ENCODE results near the gene KHDRBS2. TPM values are rescaled to one million over a fixed set of nuclear protein-coding genes. Genes with fewer than 3 reads are reported as not detected.
A peak's percentile ranks its signal among the peaks of the same experiment; 100 is the strongest.

The KHDRBS2 gene
- total RNA-seq, 1 donor from 2014 or later: 0.41 TPM

DNA sequence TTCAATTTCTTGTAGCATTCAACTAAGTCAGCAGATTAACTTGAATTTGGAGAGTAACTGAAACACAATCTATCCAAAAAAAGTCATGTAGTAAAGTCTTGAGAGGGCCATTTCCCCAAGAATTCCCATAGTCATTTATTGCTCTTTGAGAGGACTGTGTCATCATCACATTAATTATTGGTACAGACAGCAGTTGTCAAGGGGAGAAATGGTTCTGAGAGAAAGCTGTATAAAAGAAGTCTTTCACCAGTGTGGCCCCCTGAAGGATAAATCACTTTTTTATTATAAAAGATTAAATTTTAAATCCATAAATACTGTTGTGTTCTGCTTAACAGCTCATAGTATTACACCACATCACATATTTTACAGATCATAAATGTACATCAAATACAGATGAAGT lies 111.5 kb downstream of the KHDRBS2 start:
- no peak for DNase-seq

DNA sequence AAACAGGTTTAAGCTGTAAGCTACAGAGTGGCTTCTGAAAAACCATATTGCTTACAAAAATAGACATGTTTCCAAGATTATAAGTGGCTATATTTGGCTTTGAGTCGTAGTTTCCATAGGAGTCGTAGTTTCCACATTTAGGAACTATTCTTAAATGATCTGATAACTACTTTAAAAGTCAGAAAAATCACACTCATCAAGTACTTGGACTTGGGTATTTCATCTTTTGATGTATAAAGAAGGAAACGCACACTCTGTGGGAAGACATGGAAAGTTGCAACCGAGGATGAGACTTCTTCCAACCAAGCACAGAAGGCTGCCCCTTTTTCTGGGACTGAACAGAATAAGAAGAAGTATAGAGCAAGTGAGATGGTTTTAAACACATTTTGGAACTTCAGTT lies 118.3 kb downstream of the KHDRBS2 start:
- no peak for DNase-seq

DNA sequence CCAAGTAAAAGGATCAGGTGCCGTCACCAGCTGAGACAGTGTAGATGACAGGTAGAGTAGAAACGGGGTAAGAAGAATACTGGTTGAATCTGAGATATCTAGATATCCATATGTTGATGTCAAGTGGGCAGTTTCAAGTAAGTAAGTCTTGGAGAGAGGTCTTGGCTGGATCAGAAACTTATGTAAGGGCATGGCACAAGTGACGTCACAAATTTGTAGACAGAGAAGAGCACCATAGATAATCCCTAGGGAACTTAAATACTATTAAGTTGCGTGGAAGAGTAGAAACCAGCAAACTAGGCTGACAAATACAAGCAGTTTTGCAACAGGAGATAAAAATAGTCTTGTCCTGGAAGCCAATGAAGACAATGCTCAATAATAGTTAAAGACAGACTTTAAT lies 123.2 kb downstream of the KHDRBS2 start:
- DNase-seq: no peak

DNA sequence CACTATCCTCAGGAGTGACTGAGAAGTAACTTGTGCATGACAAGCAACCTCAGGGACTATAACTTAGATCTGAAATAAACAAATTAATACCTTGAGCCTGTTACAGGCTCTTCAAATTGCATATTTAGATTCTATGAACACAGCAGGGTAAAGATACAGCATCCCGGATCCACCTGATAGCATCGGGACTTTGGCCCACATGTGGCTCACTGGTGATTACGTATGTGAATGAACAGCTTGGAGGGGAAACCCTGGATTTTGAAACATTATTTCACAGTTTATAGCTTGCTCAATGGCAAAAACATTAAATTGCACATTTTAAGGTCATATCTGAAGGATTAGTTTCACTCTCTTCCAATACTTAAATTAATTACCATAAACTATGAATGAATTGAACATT lies 133.2 kb downstream of the KHDRBS2 start:
- no peak for DNase-seq

DNA sequence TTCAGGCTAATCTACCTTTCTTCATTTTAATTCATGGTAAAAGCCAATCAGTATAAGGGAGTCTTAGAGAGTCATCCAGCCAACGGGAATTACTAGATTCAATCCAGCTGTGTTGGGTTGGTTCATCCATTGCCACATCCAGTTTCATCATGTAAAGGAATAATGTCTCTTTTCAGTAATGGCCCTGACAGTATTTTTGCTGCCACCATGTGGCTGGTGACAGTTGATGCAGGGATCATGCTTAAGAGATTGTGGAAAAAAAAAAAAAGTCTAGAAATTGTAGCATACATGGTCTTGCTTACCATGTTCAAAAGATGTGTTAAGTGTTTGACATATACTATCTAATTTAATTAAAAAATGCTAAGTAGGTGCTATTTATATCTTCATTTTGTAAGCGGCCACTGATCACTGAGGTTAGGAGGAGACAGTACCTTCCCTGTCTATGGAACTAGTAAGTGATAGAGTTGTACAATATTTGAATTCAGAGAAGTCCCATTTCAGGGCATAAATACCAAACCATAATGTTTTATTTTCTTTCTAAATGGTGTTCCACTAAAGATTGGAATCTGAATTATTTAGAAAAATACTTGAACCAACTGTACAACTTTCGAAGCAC lies 135.9 kb downstream of the KHDRBS2 start:
- DNase-seq: peak; percentile 58

DNA sequence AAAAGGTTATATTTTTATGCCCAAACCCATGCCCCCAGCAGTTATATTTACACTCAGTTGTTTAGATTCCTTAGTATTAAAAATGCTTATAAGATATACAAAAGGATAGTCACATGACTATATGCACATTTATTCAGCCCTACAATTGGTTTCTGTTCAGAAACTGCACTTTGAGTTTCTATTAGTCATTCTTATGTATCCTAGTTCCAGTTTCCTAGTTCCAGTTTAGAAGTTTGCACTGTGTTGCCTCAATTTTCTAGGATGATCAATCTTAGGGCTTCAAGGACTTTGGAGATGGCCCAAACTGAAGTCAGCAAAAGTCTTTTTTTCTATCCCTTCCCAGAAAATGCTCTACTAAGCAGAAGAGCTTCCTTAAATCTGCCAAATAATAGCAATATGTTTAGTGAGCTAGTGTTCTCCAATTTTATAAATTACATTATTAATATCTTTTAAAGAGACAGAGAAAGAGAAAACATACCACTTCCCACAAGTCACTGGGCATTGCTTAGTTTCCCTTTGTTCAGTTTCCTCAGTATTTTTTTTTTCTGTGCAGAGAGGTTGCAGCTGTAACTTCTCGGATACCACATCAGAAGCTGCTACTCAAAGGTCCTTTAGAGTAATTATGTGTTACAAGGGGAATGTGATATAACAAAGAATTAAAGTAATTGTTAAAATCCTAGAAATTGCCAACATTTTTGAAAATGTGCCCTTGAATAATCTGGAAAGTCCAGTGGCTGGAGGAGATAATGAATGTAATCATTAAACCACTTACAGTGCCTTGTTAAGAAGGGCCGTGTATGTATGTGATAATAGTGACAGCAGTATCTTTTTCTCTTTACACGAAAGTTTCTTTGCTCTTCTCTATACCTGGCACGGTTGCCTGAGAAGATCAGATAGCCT lies 138.8 kb downstream of the KHDRBS2 start:
- DNase-seq: no peak

DNA sequence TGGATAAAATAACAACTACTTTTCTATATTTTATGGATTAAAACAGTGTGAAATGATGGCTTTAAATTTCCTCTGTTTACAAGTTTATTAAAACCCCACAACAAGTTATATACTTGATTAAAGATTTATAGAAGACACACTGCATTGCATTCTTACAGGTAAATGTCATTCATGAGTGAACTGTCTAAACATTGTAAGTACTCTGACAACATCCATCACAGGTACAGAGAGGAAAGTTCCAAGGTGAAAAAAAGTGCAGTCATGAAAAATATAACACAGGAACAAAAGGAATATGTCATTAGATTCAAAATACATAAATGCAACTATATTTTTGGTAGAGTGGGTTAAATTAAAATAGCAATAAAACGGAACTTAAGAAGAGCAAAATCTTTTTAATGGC lies 156.9 kb downstream of the KHDRBS2 start:
- no peak for DNase-seq

DNA sequence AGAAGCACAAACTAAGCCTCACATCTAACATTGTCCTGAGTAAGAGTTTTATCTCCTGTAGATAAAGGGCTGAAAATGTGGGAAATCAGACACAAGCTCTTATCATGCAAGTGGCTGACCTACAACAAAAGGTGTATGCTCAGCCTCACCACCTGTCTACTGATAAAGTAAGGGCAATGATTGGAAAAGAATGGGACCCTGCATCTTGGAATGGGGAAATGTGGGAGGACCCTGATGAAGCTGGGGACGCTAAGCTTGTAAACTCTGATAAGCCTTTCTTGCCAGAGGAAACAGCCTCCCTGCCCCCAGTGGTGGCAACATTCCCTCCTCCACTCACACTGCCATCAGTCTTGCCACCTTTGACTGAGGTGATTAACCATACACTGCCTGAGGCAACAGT lies 166.6 kb downstream of the KHDRBS2 start:
- DNase-seq: no peak

DNA sequence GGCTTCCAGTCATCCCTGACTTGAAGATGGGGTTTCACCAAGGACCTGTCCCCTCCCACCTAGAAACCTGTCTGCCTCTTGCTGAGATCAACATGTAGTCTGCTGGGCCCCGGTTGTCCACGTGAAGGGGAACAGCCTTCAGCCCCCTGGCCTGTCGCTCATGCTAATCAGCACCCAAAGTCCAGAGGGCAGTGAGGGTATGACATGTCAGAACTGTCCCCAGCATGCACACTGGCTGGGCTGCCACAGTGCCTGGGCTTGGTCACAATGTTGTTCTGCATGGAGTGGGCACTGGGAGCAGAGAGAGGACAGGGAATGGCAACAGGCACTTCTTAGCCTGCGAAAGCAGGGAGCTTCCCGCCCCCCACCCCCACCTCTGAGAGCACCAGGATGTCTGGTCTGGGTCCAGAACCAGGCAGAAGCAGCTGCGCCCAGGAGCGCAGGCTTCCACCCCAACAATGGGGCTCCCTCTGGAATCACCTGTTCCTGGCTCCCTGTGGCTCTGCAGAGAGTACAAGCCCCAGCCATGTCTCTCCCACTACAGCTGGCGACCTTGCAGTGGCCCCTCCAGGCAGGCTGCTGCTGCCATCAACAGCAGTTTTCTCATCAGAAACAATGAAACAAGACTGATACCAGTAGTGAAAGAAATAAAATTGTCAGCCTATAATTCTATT lies 182.7 kb downstream of the KHDRBS2 start:
- DNase-seq: no peak

DNA sequence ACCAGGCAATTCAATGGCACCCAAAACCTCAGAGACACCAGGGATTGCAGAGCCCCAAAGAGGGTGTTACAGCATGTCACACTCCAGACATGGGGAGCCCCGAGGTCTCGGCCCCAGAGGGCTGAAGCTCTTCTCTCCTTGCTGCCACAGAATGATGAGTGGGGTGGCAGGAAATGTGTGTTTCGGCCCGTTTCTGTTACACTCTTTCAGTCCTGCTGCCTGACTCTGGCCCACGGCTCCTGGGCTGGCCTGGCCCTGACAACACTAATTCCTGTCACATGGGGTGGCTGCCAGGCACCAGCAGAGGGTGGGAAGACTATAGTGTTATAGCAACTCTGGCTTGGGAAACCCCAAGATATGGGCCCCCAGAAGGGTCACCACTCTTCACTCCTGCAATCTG lies 183.6 kb downstream of the KHDRBS2 start:
- no peak for DNase-seq

DNA sequence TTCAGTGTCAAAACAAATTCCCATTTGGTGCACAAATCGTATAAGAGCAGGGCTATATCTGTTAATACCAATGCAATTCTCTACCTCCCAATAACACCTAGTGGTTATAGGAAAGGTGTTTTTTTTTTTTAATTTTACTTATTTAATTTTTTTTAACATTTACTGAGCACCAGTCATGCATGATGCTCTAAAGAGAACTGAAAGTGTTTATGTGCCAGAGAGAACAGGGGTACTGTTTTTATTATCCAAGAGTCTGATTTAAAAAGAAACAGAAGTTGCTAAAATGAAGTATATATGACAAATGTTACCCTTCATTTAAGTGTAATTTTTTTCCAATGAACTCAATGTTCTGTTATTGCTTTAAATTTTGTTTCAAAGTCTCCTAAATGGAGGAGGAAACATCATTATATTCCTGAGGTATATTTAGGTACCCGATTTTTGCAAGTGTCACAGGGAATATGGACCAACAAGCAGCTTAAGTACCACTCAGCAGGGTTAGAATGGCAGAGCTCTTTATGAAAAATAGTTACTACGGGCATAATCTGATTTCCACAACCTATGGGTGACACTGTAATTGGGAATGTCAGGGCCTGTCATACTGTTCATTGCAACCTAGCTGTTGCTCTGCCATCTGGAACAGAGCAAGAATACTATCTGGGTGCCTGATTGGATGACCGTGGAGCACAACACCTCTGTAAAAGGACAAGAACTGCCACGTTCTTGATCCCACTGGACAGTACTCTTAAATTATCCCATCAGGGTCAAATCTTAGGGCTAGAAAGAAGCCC lies 195.4 kb downstream of the KHDRBS2 start:
- DNase-seq: no peak

DNA sequence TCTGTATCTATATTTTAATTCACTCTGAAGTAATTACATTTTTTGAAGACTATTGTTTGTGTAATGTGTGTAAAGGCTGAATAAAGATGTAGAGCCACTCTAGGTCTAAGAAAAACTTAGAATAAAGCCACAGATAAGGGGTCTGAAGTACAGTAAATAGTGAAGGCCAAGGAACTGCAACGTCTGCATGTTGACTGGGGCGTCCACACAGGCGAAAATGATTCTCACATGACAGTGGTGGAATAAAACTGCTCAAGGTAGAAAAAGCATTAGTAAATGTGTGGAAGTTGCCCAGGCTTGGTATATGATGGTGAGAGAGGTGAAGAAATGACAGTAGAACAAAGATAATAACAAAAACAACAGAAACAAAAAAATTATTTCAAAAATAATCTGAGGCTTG lies 196.2 kb downstream of the KHDRBS2 start:
- no peak for DNase-seq

DNA sequence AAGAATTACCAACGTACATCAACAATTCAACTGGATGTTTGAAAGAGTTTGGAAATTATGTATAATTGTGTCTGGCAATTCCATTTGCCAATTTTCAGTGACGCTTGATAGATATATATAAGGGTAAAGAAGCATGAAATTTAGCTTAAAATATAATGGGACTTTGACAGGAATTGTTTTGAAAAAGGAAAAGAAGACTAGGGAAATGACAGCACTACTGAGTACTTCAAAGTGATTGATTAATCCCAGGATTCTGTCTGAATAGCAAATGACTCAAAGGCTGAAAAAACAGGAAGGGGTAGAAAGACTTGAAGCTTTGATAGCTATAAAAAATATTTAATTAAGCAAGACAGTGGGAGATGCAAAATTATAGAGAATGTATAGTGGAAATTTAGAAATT lies 200.0 kb downstream of the KHDRBS2 start:
- DNase-seq: no peak

DNA sequence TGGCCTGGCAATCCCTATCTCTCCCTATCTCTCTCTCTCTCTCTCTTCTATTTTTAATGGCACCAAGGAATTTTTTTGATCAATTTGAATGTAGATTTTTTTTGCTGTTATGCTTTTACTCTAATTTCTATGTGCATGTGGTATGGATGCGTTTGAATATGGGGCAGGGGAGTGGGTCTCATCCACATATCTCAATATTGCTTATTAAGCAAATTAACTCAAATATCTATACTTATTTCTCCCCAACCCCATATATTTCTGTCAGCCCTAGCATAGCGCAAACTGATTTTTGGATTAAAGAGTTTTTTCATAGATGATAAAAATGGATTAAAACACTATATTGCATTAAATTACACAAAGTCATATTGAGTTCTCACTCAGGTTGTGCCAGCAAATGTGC lies 210.2 kb downstream of the KHDRBS2 start:
- DNase-seq: no peak

DNA sequence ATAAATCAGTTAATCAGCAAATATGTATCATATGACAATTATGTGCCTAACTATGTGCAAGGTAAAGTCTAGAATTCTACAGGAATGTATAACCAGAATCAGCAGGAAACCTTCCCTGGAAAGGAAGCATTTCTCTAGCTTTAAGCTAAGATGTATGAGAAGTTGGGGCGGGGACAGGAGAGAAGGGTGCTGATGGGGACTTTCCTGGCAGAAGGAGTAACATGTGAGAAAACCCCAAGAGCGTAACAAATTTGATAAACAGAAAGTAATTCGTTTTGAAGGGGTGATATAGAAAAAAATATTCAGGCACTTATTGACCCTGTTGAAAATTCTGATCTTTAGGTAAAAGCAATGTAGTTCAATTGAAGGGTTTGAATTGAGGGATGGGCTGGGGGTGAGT lies 226.1 kb downstream of the KHDRBS2 start:
- no peak for DNase-seq

DNA sequence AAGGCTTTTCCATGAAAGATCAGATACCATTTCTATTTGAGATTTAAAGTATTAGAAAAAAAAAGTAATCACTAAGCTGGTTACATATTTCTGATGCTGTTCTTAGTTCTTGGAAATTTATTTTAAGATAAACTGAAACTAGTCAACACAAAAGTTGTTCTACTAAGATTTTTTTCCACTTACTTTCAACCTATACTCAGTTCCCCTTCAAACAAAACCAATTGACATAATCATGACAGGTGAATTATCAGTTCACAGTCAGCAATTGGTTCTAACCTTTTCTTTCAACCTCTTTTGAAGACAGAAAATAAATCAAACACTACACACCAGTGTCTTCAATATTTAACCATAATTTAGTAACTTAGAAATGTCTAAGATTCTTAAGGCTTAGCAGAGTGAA lies 228.7 kb downstream of the KHDRBS2 start:
- DNase-seq: no peak

DNA sequence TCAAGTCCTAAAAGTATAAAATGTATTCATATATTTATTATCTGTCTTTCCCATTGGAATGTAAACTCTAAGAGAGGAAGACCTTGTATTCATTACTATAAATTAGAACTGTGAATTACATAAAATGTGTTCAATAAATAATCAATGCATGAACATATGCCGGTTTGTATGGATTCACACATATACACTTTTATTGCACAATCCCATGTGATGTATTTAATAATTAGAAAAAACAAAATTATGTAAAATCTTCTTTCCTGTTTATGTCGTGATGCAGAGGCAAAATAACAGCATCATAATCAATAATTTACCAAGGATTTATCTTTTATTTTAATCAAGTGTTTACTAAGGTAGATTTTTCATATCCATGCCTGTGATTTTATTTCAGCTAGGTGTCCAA lies 240.5 kb downstream of the KHDRBS2 start:
- no peak for DNase-seq

DNA sequence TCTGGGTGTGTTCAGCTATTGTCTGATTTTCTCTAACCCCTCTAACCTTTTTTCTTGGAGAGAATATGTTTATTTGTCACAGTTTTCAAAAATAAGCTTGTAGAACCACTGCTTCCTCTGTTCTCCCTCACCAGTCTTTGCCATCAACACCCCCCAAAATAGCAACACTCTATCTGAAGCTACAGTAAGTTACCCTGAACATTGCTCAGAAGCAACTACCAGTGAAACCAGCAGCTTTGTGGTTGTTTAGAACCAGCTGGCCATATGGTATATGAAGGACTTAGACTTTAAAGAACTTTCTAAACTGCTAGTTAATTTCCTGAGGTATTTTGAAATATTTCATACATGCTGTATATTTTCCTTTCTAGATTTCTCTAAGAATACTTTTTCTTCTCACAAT lies 242.9 kb downstream of the KHDRBS2 start:
- DNase-seq: no peak

DNA sequence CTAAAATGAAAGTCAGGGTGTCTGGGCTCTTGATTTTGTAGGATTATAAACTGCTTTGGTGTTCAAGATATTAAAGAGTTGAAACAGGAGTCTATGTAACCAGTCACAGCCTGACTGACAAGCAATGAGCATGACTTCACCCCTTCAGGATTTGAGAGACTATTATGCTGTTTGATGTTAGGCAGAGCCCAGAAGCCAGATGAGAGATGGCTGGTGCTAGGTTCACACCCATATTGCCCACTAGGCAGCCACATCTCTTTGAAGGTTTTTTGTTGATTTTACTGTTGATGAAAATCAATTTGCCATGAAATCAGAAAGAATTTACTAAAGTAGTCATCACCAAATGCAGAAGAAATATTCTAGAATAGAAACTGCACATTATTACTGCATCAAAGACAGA lies 243.6 kb downstream of the KHDRBS2 start:
- DNase-seq: no peak

DNA sequence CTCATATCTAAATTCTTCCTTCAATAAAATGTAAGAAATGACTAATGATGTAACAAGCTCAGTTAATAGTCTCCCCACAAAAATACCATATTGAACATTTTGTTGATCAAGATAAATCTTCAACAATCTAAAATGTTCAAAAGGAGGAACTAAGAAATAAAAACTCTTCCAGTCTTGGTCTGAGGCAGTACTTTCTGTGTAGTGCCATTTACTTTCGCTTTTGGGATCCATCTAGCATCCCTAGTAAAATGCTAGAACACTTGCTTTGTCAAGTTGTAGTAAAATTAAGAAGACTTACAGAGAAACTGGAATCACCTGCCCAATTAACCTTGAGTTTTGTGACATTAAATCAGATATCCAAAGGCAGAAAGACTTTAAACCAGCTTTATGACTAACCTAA lies 246.4 kb downstream of the KHDRBS2 start:
- DNase-seq: no peak

DNA sequence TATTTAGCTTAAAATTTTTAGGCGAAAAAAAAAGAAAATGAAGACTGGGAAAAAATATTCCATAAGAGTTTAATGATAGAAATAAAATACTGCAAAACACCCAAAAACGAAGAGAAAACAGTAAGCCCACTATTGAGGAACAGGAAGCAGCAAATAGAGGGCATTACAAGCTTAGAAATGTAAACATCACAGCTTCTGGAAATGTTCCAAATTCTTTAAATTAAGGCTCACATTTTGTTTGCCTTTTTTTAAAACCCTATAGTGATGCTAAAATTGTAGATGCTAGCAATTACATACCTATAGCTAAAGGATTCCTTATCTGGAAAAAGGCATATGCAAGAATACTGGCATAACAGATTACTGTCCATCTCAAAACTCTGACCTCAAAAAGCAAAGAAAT lies 248.6 kb downstream of the KHDRBS2 start:
- DNase-seq: no peak

DNA sequence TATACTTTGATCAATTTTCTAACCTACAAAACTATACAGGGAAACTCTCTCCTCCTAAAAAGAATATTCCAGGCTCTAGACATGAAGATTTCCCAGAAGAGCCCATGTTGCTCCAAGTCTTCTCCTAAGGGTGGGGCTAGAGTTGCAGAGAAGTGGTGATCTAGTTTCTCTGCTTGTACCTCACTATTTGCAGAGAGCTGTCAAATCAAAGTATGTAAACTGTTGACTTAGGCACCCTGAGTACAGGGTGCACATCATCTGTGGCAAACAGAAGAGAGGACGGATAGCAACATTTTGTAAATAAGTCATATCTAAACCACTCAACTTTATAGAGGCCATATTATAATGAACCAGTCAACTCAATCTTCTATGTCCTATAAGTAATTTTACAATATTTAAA lies 250.1 kb downstream of the KHDRBS2 start:
- no peak for DNase-seq

DNA sequence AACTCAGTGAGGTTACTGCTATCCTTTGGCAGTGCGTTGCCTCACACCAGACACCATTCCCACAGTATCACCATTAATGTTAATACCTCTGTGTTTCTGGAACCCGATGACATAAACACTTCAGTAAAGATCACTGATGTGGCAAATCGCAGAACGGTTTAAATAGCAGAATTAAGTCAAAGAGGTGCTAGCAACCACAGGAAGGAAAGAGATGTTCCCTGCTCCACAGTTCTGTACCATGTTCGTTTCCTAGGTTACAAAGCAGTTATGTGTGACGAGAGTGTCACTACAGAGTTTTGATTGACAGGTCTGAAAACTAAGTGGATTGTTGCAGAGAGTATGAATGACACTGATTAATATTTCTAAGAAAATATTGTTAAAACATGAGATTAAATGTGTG lies 272.3 kb downstream of the KHDRBS2 start:
- DNase-seq: no peak

All from tongue (tissue), 2 donors.